CD4-positive, alpha-beta T cell treated with Interleukin-10 for 1 hour (primary cell): ENCODE data around the gene GPR150.

Source experiments
- DNase-seq: peaks from one replicate; pipeline ENCODE4 v3.0.0-alpha.2; 2020

GPR150 gene

GRCh38 chr5:95620030-95620869 lies at the start of gene GPR150:
Gene GPR150, plus strand, starts transcription at chr5:95620087. Its CDS starts 189 bp downstream, at chr5:95620276.
- DNase-seq: peak; percentile 60

- DNase-seq: no peak
Measured at GRCh38 chr5:95572016-95572415, 47.9 kb upstream of the GPR150 start.

- no peak for DNase-seq
Measured at GRCh38 chr5:95581576-95581975, 38.3 kb upstream of the GPR150 start.

DNA sequence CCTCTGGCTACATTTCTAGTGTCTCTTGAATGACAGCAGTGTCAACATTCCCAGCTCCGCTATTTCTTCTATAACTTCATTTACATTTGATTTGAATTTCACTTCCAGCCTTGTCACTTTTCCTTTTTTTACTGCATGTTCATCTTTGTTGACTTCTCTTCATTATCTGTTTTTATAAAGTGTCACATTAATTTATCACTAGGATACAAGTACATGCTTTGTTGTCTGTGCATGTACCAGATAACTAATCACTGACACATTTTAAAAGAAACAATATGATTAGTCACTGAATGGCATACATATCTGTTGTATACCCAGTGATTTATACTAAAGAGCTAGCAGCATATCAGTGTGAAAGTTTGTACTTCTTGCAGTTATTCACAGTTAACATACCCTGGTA lies 35.9 kb upstream of the GPR150 start:
- no peak for DNase-seq

DNA sequence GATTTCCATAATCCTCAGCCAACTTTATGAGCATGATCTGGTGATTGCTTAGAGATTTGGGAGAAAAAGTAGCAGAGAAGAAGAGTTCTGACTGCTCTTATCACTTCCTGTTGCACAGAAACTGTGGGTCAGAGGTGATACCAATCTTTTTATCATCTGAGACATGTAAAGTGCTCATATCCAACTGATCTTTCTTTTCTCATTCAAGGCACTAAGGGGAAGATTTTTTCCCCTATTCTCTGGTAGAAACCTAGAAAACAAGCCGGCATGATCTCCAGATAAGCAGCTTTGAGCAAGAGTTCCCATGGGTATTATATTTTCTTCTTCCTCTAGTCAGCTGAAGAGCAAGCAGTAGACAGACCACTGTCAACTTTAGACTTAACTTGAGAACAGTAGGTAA lies 29.0 kb upstream of the GPR150 start:
- no peak for DNase-seq

GRCh38 chr5:95591490-95591901 lies 28.4 kb upstream of the GPR150 start:
- no peak for DNase-seq

DNA sequence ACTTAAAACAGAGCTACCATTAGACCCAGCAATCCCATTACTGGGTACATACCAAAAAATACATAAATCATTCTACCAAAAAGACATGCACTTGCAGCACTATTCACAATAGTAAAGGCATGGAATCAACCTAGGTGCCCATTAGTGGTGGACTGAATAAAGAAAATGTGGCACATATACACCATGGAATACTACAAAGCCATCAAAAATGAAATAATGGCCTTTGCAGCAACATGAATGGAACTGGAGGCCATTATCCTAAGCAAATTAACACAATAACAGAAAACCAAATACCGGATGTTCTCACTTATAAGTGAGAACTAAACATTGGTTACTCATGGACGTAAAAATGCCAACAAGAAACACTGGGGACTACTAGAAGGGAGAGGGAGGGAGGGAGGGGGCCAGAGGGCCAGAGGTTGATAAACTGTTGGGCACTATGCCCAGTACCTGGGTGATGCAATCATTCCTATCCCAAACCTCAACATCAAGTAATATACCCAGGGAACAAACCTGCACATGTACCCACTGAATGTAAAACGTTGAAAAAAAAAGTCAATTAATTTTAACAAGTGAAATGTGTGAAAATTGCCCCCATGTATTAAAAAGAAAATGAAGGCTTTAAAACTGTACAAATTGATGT lies 24.5 kb upstream of the GPR150 start:
- DNase-seq: no peak

DNA sequence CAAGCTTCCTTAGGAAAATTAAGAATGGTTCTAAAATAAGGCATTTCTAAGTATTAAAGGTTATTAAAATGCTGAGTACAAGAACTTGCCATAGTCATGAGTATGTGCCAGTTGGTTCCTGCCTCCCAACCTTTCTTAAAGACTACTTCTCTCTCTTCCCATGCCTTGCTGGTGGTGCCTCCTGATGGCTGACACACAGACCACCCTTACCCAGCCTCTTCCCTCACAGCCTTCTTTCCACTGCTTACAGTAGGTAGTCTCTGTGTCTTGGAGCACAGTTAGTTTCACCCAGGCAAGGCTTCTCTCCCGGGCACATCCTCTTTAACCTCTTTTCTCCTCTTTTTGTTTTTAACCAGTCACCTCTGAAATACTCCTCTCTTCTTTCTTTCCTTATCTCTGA lies 20.6 kb upstream of the GPR150 start:
- DNase-seq: no peak

GRCh38 chr5:95600557-95600956 lies 19.3 kb upstream of the GPR150 start:
- no peak for DNase-seq

- no peak for DNase-seq
Measured at GRCh38 chr5:95605786-95606185, 14.1 kb upstream of the GPR150 start.

DNA sequence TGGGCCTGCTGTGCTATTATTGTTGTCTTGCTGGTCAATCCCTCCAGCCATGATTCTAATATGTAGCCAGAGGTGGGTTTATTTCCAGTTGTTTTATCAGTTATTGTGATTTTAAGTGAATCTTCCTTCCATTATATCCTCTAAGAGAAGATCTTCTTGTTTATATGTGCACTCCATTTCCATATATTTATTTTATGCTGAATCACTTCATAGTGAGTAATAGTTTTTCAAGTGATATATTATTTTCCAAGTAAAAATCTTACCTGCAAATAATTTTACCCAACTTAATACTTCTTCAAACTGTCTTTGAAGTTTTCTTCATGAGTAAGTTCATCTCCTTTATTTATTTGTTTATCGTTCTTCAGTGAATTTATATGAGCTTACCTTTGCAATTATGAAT lies 13.5 kb upstream of the GPR150 start:
- no peak for DNase-seq

DNA sequence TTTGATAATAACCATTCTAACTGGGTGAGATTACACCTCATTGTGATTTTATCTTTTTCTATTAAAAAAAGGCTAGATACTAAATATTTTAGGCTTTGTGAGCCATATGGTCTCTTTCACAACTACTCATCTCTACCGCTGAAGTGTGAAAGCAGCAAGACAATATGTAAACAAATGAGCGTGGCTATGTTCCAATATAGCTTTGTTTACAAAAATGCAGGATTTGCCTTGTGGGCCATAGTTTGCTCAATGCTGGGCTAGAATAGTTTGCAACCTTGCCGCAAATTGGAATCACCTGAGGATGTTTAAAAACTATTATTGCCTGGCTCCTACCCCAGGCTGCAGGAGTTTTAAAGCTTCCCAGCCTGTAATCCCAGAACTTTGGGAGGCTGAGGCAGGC lies 10.2 kb upstream of the GPR150 start:
- DNase-seq: no peak

DNA sequence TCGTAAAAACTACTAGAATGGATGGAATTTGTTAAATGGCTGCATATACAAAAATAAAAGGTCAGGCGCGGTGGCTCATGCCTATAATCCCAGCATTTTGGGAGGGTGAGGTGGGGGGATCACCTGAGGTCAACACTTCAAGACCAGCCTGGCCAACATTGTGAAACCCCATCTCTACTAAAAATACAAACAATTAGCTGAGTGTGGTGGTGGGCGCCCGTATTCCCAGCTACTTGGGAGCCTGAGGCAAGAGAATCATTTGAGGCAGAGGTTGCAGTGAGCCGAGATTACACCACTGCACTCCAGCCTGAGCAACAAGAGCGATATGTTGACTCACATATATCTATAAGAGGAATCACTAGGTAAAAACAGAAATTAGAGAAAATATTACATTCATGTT lies 9.3 kb upstream of the GPR150 start:
- DNase-seq: no peak

DNA sequence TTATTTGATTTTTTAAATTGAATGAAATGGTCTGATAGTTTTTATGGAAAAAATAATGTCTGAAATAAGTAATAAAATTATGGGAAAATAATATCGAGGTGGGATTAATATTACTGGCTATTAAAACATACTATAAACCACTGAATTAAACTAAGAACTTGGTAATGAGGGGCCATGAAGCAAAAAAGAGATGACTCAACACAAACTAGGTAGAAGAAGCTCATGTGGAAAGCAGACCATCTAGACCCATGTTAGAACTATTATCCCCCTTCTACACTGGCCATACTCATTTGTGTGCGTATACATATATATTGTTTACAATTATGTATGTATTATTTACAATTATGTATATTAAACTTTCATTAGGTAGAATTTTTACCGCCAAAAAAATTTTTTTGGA lies 8.5 kb upstream of the GPR150 start:
- no peak for DNase-seq

DNA sequence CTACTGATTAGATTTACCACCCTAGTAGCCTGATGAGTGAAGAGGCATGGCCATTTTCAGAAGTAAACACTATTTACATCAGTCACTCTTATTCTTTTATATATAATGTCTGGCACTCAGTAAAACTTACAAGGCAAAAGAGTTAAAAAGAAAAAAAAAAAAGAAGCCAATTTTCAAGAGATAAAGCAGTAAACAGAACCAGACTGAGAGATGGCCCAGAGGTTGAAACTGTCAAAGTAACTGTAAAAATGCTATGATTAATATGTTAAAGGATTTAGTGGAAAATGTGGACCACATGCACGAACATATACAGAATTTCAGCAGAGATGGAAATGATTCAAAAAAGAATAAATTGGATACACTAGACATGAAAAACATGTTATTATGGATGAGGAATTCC lies 6.4 kb upstream of the GPR150 start:
- no peak for DNase-seq

GRCh38 chr5:95615164-95615467 lies 4.8 kb upstream of the GPR150 start:
- DNase-seq: no peak

GRCh38 chr5:95617057-95617456 lies 2.8 kb upstream of the GPR150 start:
- DNase-seq: no peak

DNA sequence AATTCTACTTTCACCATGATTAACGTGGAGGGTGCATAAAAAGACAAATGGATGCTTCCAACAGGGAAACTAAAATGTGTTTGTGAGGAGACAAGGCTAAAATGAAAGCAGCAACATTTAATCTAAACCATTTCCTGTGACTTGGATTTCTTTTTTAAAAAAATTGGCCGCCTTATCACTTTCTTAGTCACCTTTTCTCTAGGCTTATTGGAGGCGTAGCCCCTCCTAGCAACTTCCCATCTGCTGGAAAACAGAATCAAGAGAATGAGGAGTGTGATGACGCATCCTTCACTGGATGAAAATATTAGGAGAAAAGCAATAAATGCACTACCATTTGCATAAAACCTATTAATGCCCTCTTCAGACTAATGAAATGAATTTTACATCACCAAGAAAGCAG lies 791 bp upstream of the GPR150 start:
- DNase-seq: no peak

DNA sequence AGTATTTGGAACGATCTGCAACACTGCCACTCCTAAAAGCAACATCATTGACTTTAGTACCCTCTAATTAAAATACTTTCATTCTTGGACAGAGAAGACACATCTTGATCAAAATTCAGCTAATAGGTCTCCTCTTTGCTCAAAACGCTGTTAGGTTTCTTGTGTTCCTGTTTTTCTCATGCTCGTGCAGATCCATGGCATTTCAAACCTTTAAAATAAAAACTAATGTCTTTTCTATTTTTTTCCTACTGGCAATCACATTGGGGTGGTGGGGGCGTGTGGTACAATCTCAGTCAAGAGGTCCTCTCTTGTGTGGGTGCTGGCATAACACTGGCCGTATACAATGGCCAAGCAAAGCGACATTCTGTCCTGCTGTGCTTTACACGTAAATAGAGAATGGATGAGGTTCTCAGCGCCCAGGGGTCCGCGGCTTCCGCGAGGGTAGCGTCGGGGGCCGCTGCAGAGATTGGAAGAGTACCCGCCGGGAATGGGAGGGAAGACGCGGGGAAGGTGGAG lies 315 bp upstream of the GPR150 start:
- no peak for DNase-seq

GRCh38 chr5:95620870-95621838 lies 1.3 kb downstream of the GPR150 start:
- peak; percentile 41 for DNase-seq

DNA sequence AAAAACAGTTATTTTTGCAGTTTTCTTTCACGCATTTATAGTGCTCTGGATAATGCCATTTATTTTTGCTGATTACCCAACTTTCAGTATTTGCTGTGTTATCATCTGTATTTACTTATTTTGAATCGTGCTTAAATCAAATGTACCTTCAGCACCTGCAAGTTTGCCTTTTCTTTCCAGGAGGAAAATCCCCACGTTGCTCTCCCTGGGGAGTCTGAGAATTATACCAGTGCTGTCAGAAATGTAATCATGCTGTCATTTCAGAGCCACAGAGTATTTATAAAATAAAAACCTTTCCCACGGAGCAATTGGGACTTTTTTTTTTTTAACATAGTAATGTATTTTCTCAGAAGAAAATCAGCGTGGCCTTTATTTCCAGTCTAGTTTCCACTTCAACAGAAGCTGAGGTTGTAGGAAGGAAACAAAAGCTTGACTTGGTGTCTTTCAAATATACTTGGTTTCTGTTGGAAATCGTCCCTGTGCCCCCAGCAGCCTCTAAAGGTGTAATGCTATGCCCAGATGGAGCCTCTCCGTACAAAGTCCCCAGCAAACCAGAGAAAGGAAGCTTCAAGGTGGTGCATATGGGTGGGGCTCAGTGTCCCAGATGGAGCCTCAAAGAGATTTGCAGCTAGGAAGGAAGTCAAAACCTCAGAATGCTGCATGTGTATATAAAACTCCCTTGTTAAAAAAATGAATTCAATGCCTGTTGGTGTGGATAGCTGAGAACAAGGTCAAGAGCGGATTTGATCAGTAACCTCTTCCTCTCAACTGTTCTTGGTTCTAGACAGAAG lies 2.1 kb downstream of the GPR150 start:
- peak; percentile 65 for DNase-seq

DNA sequence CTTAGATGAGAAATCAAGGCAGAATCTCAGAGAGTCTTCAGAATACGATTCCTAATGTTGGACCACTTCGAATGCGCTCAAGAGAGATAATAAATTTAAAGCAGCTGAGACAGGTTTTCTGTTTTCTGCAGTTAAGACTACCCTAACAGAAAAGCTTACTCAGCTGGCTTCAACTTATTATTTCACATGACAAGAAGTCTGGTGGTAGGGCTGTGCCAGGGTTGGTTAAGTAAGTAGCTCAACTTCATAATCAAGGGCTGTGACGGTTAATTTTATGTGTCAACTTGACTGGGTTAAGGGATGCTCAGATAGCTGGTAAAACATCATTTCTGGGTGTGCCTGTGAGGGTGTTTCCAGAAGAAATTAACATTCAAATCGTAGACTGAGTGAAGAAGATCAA lies 3.8 kb downstream of the GPR150 start:
- DNase-seq: no peak

DNA sequence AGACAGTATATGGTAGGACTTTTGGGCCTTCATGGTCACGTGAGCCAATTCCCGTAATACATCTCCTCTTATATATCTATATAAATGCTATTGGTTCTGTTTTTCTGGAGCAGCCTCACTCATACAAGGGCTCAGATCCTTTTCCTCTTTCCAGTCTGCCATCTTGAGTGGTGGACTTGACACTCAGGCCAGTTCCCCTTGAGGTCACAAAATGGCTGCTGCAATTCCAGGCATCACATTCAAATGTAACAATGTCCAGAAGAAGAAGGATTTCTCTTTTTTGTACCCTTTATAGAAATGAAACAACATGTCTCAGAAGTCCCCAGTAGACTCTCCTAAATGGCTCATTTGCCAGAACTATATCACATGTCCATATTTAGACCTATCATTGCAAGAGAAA lies 4.5 kb downstream of the GPR150 start:
- DNase-seq: no peak
